Measurements from ENCODE around the gene EIF4A3.

EIF4A3 gene

GRCh38 chr17:80142929-80143328 lies 4.0 kb downstream of the EIF4A3 start:
- peaks cover 19% of the 10 kb centered on the region for H3K4me1 ChIP-seq (ENCODE audit: insufficient read depth, low read length)

GRCh38 chr17:80141463-80142165 lies 5.3 kb downstream of the EIF4A3 start:
- Histone ChIP-seq H2AFZ (ENCODE audit: low read depth, low read length) (no peak overlapping the region), H3K36me3 (ENCODE audit: insufficient read depth, low read length) (peaks cover 71% of the 10 kb centered on the region), H3K27me3 (ENCODE audit: insufficient read depth, low read length) (no peaks in the 10 kb centered on the region), H3K4me1 (ENCODE audit: insufficient read depth, low read length) (peaks cover 18% of the 10 kb centered on the region), H3K9me3 (ENCODE audit: low read length) (no peaks in the 10 kb centered on the region), H3K4me3 (ENCODE audit: low read length) (no peak overlapping the region)

More at GRCh38 chr17:80142929-80143328, 4.0 kb downstream of the EIF4A3 start:
- no peaks in the 10 kb centered on the region for H3K9me3 ChIP-seq (ENCODE audit: low read length)
- peaks cover 58% of the 10 kb centered on the region for H3K36me3 ChIP-seq (ENCODE audit: insufficient read depth, low read length)
- no peaks in the 10 kb centered on the region for H3K27me3 ChIP-seq (ENCODE audit: insufficient read depth, low read length)
- no peak overlapping the region for H2AFZ ChIP-seq (ENCODE audit: low read depth, low read length)
- H3K4me3 ChIP-seq (ENCODE audit: low read length) = no peak overlapping the region

GRCh38 chr17:80138856-80139426 lies 8.0 kb downstream of the EIF4A3 start:
- no peaks in the 10 kb centered on the region for H3K9me3 ChIP-seq (ENCODE audit: low read length)
- H3K4me1 ChIP-seq (ENCODE audit: insufficient read depth, low read length) = no peaks in the 10 kb centered on the region
- H3K4me3 ChIP-seq (ENCODE audit: low read length) = no peak overlapping the region
- no peaks in the 10 kb centered on the region for H3K27me3 ChIP-seq (ENCODE audit: insufficient read depth, low read length)
- H3K36me3 ChIP-seq (ENCODE audit: insufficient read depth, low read length) = peaks cover 86% of the 10 kb centered on the region
- no peak overlapping the region for H2AFZ ChIP-seq (ENCODE audit: low read depth, low read length)

GRCh38 chr17:80137131-80137530 lies 9.8 kb downstream of the EIF4A3 start:
- H3K27me3 ChIP-seq (ENCODE audit: insufficient read depth, low read length) = no peaks in the 10 kb centered on the region
- H3K36me3 ChIP-seq (ENCODE audit: insufficient read depth, low read length) = peaks cover 79% of the 10 kb centered on the region
- H2AFZ ChIP-seq (ENCODE audit: low read depth, low read length) = no peak overlapping the region
- H3K4me1 ChIP-seq (ENCODE audit: insufficient read depth, low read length) = no peaks in the 10 kb centered on the region
- H3K4me3 ChIP-seq (ENCODE audit: low read length) = no peak overlapping the region
- H3K9me3 ChIP-seq (ENCODE audit: low read length) = no peaks in the 10 kb centered on the region

GRCh38 chr17:80133626-80133970 lies 13.3 kb downstream of the EIF4A3 start:
- Histone ChIP-seq H3K4me3 (ENCODE audit: low read length) (no peak overlapping the region), H3K9me3 (ENCODE audit: low read length) (no peaks in the 10 kb centered on the region), H3K27me3 (ENCODE audit: insufficient read depth, low read length) (no peaks in the 10 kb centered on the region), H2AFZ (ENCODE audit: low read depth, low read length) (no peak overlapping the region), H3K4me1 (ENCODE audit: insufficient read depth, low read length) (no peaks in the 10 kb centered on the region), H3K36me3 (ENCODE audit: insufficient read depth, low read length) (peaks cover 51% of the 10 kb centered on the region)

- Histone ChIP-seq H3K27me3 (ENCODE audit: insufficient read depth, low read length) (no peaks in the 10 kb centered on the region), H2AFZ (ENCODE audit: low read depth, low read length) (no peak overlapping the region), H3K9me3 (ENCODE audit: low read length) (no peaks in the 10 kb centered on the region), H3K36me3 (ENCODE audit: insufficient read depth, low read length) (peaks cover 46% of the 10 kb centered on the region), H3K4me1 (ENCODE audit: insufficient read depth, low read length) (no peaks in the 10 kb centered on the region), H3K4me3 (ENCODE audit: low read length) (no peak overlapping the region)
These were observed 13.9 kb downstream of the EIF4A3 start for GRCh38 chr17:80132906-80133625.

GRCh38 chr17:80130992-80131391 lies 15.9 kb downstream of the EIF4A3 start:
- Histone ChIP-seq H3K4me3 (ENCODE audit: low read length) (no peak overlapping the region), H3K9me3 (ENCODE audit: low read length) (no peaks in the 10 kb centered on the region), H2AFZ (ENCODE audit: low read depth, low read length) (no peak overlapping the region), H3K36me3 (ENCODE audit: insufficient read depth, low read length) (peaks cover 26% of the 10 kb centered on the region), H3K27me3 (ENCODE audit: insufficient read depth, low read length) (no peaks in the 10 kb centered on the region), H3K4me1 (ENCODE audit: insufficient read depth, low read length) (no peaks in the 10 kb centered on the region)

GRCh38 chr17:80129006-80129565 lies 17.8 kb downstream of the EIF4A3 start:
- Histone ChIP-seq H3K36me3 (ENCODE audit: insufficient read depth, low read length) (peaks cover 12% of the 10 kb centered on the region), H3K9me3 (ENCODE audit: low read length) (no peaks in the 10 kb centered on the region), H2AFZ (ENCODE audit: low read depth, low read length) (no peak overlapping the region), H3K27me3 (ENCODE audit: insufficient read depth, low read length) (no peaks in the 10 kb centered on the region), H3K4me3 (ENCODE audit: low read length) (no peak overlapping the region), H3K4me1 (ENCODE audit: insufficient read depth, low read length) (no peaks in the 10 kb centered on the region)

- no peak overlapping the region for H2AFZ ChIP-seq (ENCODE audit: low read depth, low read length)
- H3K9me3 ChIP-seq (ENCODE audit: low read length) = no peaks in the 10 kb centered on the region
- H3K36me3 ChIP-seq (ENCODE audit: insufficient read depth, low read length) = no peaks in the 10 kb centered on the region
- no peaks in the 10 kb centered on the region for H3K4me1 ChIP-seq (ENCODE audit: insufficient read depth, low read length)
- no peak overlapping the region for H3K4me3 ChIP-seq (ENCODE audit: low read length)
- no peaks in the 10 kb centered on the region for H3K27me3 ChIP-seq (ENCODE audit: insufficient read depth, low read length)
These were observed 20.5 kb downstream of the EIF4A3 start for GRCh38 chr17:80126449-80126715.

GRCh38 chr17:80125656-80126448 lies 21.1 kb downstream of the EIF4A3 start:
- Histone ChIP-seq H3K4me3 (ENCODE audit: low read length) (no peak overlapping the region), H3K4me1 (ENCODE audit: insufficient read depth, low read length) (no peaks in the 10 kb centered on the region), H3K27me3 (ENCODE audit: insufficient read depth, low read length) (no peaks in the 10 kb centered on the region), H3K9me3 (ENCODE audit: low read length) (no peaks in the 10 kb centered on the region), H2AFZ (ENCODE audit: low read depth, low read length) (no peak overlapping the region), H3K36me3 (ENCODE audit: insufficient read depth, low read length) (no peaks in the 10 kb centered on the region)

GRCh38 chr17:80124351-80124981 lies 22.5 kb downstream of the EIF4A3 start:
- no peak overlapping the region for H3K4me3 ChIP-seq (ENCODE audit: low read length)

GRCh38 chr17:80123791-80124190 lies 23.1 kb downstream of the EIF4A3 start:
- Histone ChIP-seq H3K4me3 (ENCODE audit: low read length) (no peak overlapping the region), H3K27me3 (ENCODE audit: insufficient read depth, low read length) (no peaks in the 10 kb centered on the region), H3K4me1 (ENCODE audit: insufficient read depth, low read length) (no peaks in the 10 kb centered on the region), H2AFZ (ENCODE audit: low read depth, low read length) (no peak overlapping the region), H3K9me3 (ENCODE audit: low read length) (no peaks in the 10 kb centered on the region), H3K36me3 (ENCODE audit: insufficient read depth, low read length) (no peaks in the 10 kb centered on the region)

More at GRCh38 chr17:80124351-80124981, 22.5 kb downstream of the EIF4A3 start:
- Histone ChIP-seq H3K9me3 (ENCODE audit: low read length) (no peaks in the 10 kb centered on the region), H2AFZ (ENCODE audit: low read depth, low read length) (no peak overlapping the region), H3K4me1 (ENCODE audit: insufficient read depth, low read length) (no peaks in the 10 kb centered on the region), H3K36me3 (ENCODE audit: insufficient read depth, low read length) (no peaks in the 10 kb centered on the region), H3K27me3 (ENCODE audit: insufficient read depth, low read length) (no peaks in the 10 kb centered on the region)

Data from neuron (in vitro differentiated cells).